Upper lobe of right lung (tissue), 1 donor: ENCODE measurements around the gene COBL. TPM values are rescaled to one million over a fixed set of nuclear protein-coding genes. Genes with fewer than 3 reads are reported as not detected.

Experiments
- ATAC-seq: fragments of 200-7000 bp; cut with Tn5 transposase; one replicate; pipeline ENCODE4 v1.9.1; 2020; ENCODE audit warnings: mild to moderate bottlenecking, moderate library complexity
- DNase-seq: peaks from one replicate; pipeline ENCODE4 v3.0.0-alpha.2; 2020
- H3K27ac ChIP-seq: fragments of 200-600 bp; one replicate; pipeline ENCODE4 v1.8.0; 2022
- H3K27me3 ChIP-seq: fragments of 200-600 bp; one replicate; pipeline ENCODE4 v1.8.0; 2022; ENCODE audit warnings: mild to moderate bottlenecking
- H3K36me3 ChIP-seq: fragments of 200-600 bp; one replicate; pipeline ENCODE4 v1.8.0; 2022
- H3K4me1 ChIP-seq: fragments of 200-600 bp; one replicate; pipeline ENCODE4 v1.8.0; 2022
- H3K4me3 ChIP-seq: fragments of 200-600 bp; one replicate; pipeline ENCODE4 v1.8.0; 2022; ENCODE audit warnings: mild to moderate bottlenecking
- H3K9me3 ChIP-seq: fragments of 200-600 bp; one replicate; pipeline ENCODE4 v1.8.0; 2022
- CTCF ChIP-seq: fragments of 200-600 bp; IDR thresholded peaks from one replicate; pipeline ENCODE4 v1.8.0; 2022; ENCODE audit warnings: antibody characterized with exemption
- intact Hi-C: fragments of 100-400 bp; cut with DNase I; formaldehyde crosslinking; loops from one replicate; pipeline ENCODE4 v1.11.0; 2022
- total RNA-seq: library from RNA; stranded (reverse); fragmentation: NEBNext Ultra II Directional; extraction: Animal tissue kit (Norgen Biotek cat#: 25700); gene quantifications from one replicate; pipeline ENCODE4 v1.2.1, GENCODE V29; 2021
- donor health status: DM: no; HTN: yes; CAD: no; lungs with severe emphysema.

Gene COBL
- total RNA-seq, 1 donor from 2014 or later: 29.2 TPM

- Histone ChIP-seq H3K36me3 (no peaks in the 10 kb centered on the region), H3K9me3 (no peaks in the 10 kb centered on the region), H3K27me3 (no peaks in the 10 kb centered on the region), H3K4me3 (no peak overlapping the region), H3K4me1 (peaks cover 16% of the 10 kb centered on the region), H3K27ac (no peak overlapping the region)
- intact Hi-C loops: no loop called here
- TF ChIP-seq CTCF: no peak
- ATAC-seq (no peak), DNase-seq (no peak)
Measured at GRCh38 chr7:51308696-51309095, 7.9 kb downstream of the COBL start.

- DNase-seq (no peak), ATAC-seq (peak; percentile 60)
- no peak for TF ChIP-seq CTCF
- Histone ChIP-seq H3K27me3 (no peaks in the 10 kb centered on the region), H3K27ac (no peak overlapping the region), H3K9me3 (no peaks in the 10 kb centered on the region), H3K4me1 (peaks cover 12% of the 10 kb centered on the region), H3K4me3 (no peak overlapping the region), H3K36me3 (no peaks in the 10 kb centered on the region)
- intact Hi-C loops: no loop called here
Measured at GRCh38 chr7:51308265-51308664, 8.3 kb downstream of the COBL start.

GRCh38 chr7:51307651-51308210 lies 8.9 kb downstream of the COBL start:
- TF ChIP-seq CTCF: no peak
- no peaks in the 10 kb centered on the region for H3K9me3 ChIP-seq
- no peaks in the 10 kb centered on the region for H3K27me3 ChIP-seq
- intact Hi-C loops: no loop called here
- no peak for ATAC-seq
- H3K4me1 ChIP-seq: peaks cover 7% of the 10 kb centered on the region
- no peak overlapping the region for H3K27ac ChIP-seq
- DNase-seq: no peak
- H3K36me3 ChIP-seq: no peaks in the 10 kb centered on the region
- H3K4me3 ChIP-seq: no peak overlapping the region

GRCh38 chr7:51306761-51307160 lies 9.8 kb downstream of the COBL start:
- Histone ChIP-seq H3K4me1 (peaks cover 5% of the 10 kb centered on the region), H3K27me3 (no peaks in the 10 kb centered on the region), H3K9me3 (no peaks in the 10 kb centered on the region), H3K36me3 (no peaks in the 10 kb centered on the region), H3K27ac (no peak overlapping the region), H3K4me3 (no peak overlapping the region)
- no peak for DNase-seq
- no peak for ATAC-seq
- no peak for TF ChIP-seq CTCF
- intact Hi-C loops: no loop called here

- no peaks in the 10 kb centered on the region for H3K36me3 ChIP-seq
- H3K4me3 ChIP-seq: no peak overlapping the region
- no peak for TF ChIP-seq CTCF
- no peaks in the 10 kb centered on the region for H3K27me3 ChIP-seq
- no peaks in the 10 kb centered on the region for H3K9me3 ChIP-seq
- no peak overlapping the region for H3K27ac ChIP-seq
- H3K4me1 ChIP-seq: peaks cover 5% of the 10 kb centered on the region
- intact Hi-C loops: no loop called here
- ATAC-seq: no peak
- no peak for DNase-seq
Measured at GRCh38 chr7:51304729-51305128, 11.9 kb downstream of the COBL start.

GRCh38 chr7:51303142-51303525 lies 13.5 kb downstream of the COBL start:
- Histone ChIP-seq H3K27ac (no peak overlapping the region), H3K9me3 (no peaks in the 10 kb centered on the region), H3K27me3 (no peaks in the 10 kb centered on the region), H3K4me3 (no peak overlapping the region), H3K4me1 (peaks cover 5% of the 10 kb centered on the region), H3K36me3 (no peaks in the 10 kb centered on the region)
- ATAC-seq: no peak
- intact Hi-C loops: no loop called here
- no peak for TF ChIP-seq CTCF
- no peak for DNase-seq
